IMR-90 (cell line): ENCODE results near the gene CACNA1I. TPM values are rescaled to one million over a fixed set of nuclear protein-coding genes. Genes with fewer than 3 reads are reported as not detected.

ENCODE experiments used
- ATAC-seq: fragments of 200-7000 bp; cut with Tn5 transposase; 2 replicates; pipeline ENCODE4 v1.9.1; 2020; ENCODE audit warnings: low read depth, mild to moderate bottlenecking, moderate library complexity
- BruUV-seq: library from RNA; stranded (reverse); fragments of 400-500 nt; replicated peaks from 2 replicates; lab custom pipeline; 2021; lab: Mats Ljungman, UMichigan
- CTCF ChIA-PET: fragments of 300-600 bp; formaldehyde crosslinking; extraction: SDS; loops from one replicate; lab custom pipeline; 2021; ENCODE audit warnings: antibody characterized with exemption; lab: Yijun Ruan, JAX
- POLR2A ChIA-PET: fragments of 300-600 bp; sonication (Branson Sonifier 250); formaldehyde crosslinking; loops from one replicate; lab custom pipeline; 2022; ENCODE audit warnings: antibody characterized with exemption; ENCODE audit not compliant: unreplicated experiment; lab: Charles Lee
- DNase-seq: peaks from one replicate; pipeline ENCODE4 v3.0.0; 2013
- H2AFZ ChIP-seq: replicated peaks from 2 replicates; pipeline ENCODE3; 2013; ENCODE audit warnings: low read length, mild to moderate bottlenecking; ENCODE audit not compliant: poor library complexity
- H2AK5ac ChIP-seq: 2 replicates; pipeline ENCODE4 v1.6.1; 2013; ENCODE audit warnings: low read depth, low read length, inconsistent platforms
- H2AK9ac ChIP-seq: replicated peaks from 2 replicates; pipeline ENCODE3; 2013; ENCODE audit warnings: mild to moderate bottlenecking, low read depth, low read length, moderate library complexity; ENCODE audit not compliant: poor library complexity
- H2BK120ac ChIP-seq: 2 replicates; pipeline ENCODE4 v1.6.1; 2013; ENCODE audit warnings: low read depth, low read length, inconsistent platforms
- H2BK15ac ChIP-seq: 3 replicates; pipeline ENCODE4 v1.6.1; 2013; ENCODE audit warnings: low read depth, low read length, inconsistent platforms
- H2BK20ac ChIP-seq: 2 replicates; pipeline ENCODE4 v1.6.1; 2013; ENCODE audit warnings: low read depth, mild to moderate bottlenecking, inconsistent platforms, low read length, moderate library complexity
- H2BK5ac ChIP-seq: 2 replicates; pipeline ENCODE4 v1.6.1; 2013; ENCODE audit warnings: mild to moderate bottlenecking, low read depth, low read length, inconsistent platforms; ENCODE audit not compliant: poor library complexity, severe bottlenecking
- H3K14ac ChIP-seq: replicated peaks from 2 replicates; pipeline ENCODE4 v1.6.1; 2013; ENCODE audit warnings: low read depth, low read length, inconsistent platforms
- H3K18ac ChIP-seq: 2 replicates; pipeline ENCODE4 v1.6.1; 2013; ENCODE audit warnings: low read depth, low read length, control low read depth
- H3K23ac ChIP-seq: 2 replicates; pipeline ENCODE4 v1.6.1; 2013; ENCODE audit warnings: low read depth, low read length, inconsistent platforms
- H3K27ac ChIP-seq: 2 replicates; pipeline ENCODE4 v1.5.1; 2013; ENCODE audit warnings: mild to moderate bottlenecking, control low read depth, low read length; ENCODE audit not compliant: insufficient read depth
- H3K27me3 ChIP-seq: 2 replicates; pipeline ENCODE4 v1.6.1; 2013; ENCODE audit warnings: low read length; ENCODE audit not compliant: control insufficient read depth, insufficient read depth
- H3K36me3 ChIP-seq: 2 replicates; pipeline ENCODE4 v1.6.1; 2013; ENCODE audit warnings: low read length, mixed read lengths; ENCODE audit not compliant: control insufficient read depth, insufficient read depth
- H3K4ac ChIP-seq: 2 replicates; pipeline ENCODE4 v1.6.1; 2013; ENCODE audit warnings: low read depth, low read length, inconsistent platforms
- H3K4me1 ChIP-seq: 2 replicates; pipeline ENCODE4 v1.6.1; 2013; ENCODE audit warnings: low read length, mixed read lengths; ENCODE audit not compliant: control insufficient read depth, insufficient read depth
- H3K4me2 ChIP-seq: 2 replicates; pipeline ENCODE4 v1.6.1; 2013; ENCODE audit warnings: low read depth, mild to moderate bottlenecking, control low read depth, low read length, moderate library complexity
- H3K4me3 ChIP-seq: 2 replicates; pipeline ENCODE4 v1.5.1; 2013; ENCODE audit warnings: low read depth, mild to moderate bottlenecking, control low read depth, low read length, moderate library complexity; ENCODE audit not compliant: insufficient read depth
- H3K56ac ChIP-seq: 2 replicates; pipeline ENCODE4 v1.6.1; 2013; ENCODE audit warnings: low read length, inconsistent platforms; ENCODE audit not compliant: insufficient read depth; ENCODE audit errors: extremely low read depth
- H3K79me1 ChIP-seq, 2 experiments: 2 replicates each; pipeline ENCODE4 v1.6.1; 2013; ENCODE audit warnings: low read length in 2 of 2, inconsistent platforms in 1 of 2, low read depth in 1 of 2
- H3K9ac ChIP-seq: 2 replicates; pipeline ENCODE4 v1.6.1; 2013; ENCODE audit warnings: low read depth, low read length, control low read depth
- H3K9me1 ChIP-seq: 2 replicates; pipeline ENCODE4 v1.6.1; 2013; ENCODE audit warnings: low read length, inconsistent platforms; ENCODE audit not compliant: insufficient read depth
- H3K9me3 ChIP-seq: 2 replicates; pipeline ENCODE4 v1.6.1; 2013; ENCODE audit warnings: low read length; ENCODE audit not compliant: control insufficient read depth, insufficient read depth
- H4K20me1 ChIP-seq: 2 replicates; pipeline ENCODE4 v1.6.1; 2013; ENCODE audit warnings: low read length, inconsistent platforms; ENCODE audit not compliant: insufficient read depth
- H4K5ac ChIP-seq: 2 replicates; pipeline ENCODE4 v1.6.1; 2013; ENCODE audit warnings: mild to moderate bottlenecking, low read depth, low read length, control low read depth
- H4K8ac ChIP-seq, 2 experiments: 2 replicates each; pipeline ENCODE4 v1.6.1; 2013; ENCODE audit warnings: low read depth in 2 of 2, low read length in 2 of 2, control low read depth in 1 of 2, inconsistent platforms in 1 of 2
- H4K91ac ChIP-seq: 2 replicates; pipeline ENCODE4 v1.6.1; 2013; ENCODE audit warnings: low read depth, low read length, inconsistent platforms; ENCODE audit not compliant: insufficient read depth
- BHLHE40 ChIP-seq: fragments of 150-350 bp; IDR thresholded peaks from 2 replicates; pipeline ENCODE4 v1.6.1; 2016; ENCODE audit warnings: mild to moderate bottlenecking, low read depth, low read length
- CEBPB ChIP-seq: IDR thresholded peaks from 2 replicates; pipeline ENCODE4 v1.6.1; 2012; ENCODE audit warnings: low read depth, low read length, improper control_type of control experiment
- CHD1 ChIP-seq: IDR thresholded peaks from 2 replicates; pipeline ENCODE4 v1.6.1; 2012; ENCODE audit warnings: low read depth, low read length, improper control_type of control experiment
- CTCF ChIP-seq: conservative IDR thresholded peaks from 2 replicates; pipeline ENCODE4 v1.5.1; 2012; ENCODE audit warnings: mild to moderate bottlenecking, low read depth, low read length, improper control_type of control experiment
- ELK1 ChIP-seq: fragments of 150-350 bp; IDR thresholded peaks from 2 replicates; pipeline ENCODE4 v1.6.1; 2016; ENCODE audit warnings: low read depth, mild to moderate bottlenecking, low read length, moderate library complexity, borderline replicate concordance
- FOS ChIP-seq: fragments of 150-350 bp; IDR thresholded peaks from 2 replicates; pipeline ENCODE4 v1.6.1; 2016; ENCODE audit warnings: low read depth, low read length
- MAZ ChIP-seq: IDR thresholded peaks from 2 replicates; pipeline ENCODE4 v1.6.1; 2012; ENCODE audit warnings: low read depth, mild to moderate bottlenecking, low read length, improper control_type of control experiment, moderate library complexity, borderline replicate concordance
- MXI1 ChIP-seq: IDR thresholded peaks from 2 replicates; pipeline ENCODE4 v1.6.1; 2012; ENCODE audit warnings: low read depth, mild to moderate bottlenecking, low read length, moderate library complexity, borderline replicate concordance
- NFE2L2 ChIP-seq: fragments of 150-350 bp; IDR thresholded peaks from 2 replicates; pipeline ENCODE4 v1.6.1; 2016; ENCODE audit warnings: low read depth, mild to moderate bottlenecking, low read length
- RAD21 ChIP-seq: IDR thresholded peaks from 2 replicates; pipeline ENCODE4 v1.6.1; 2012; ENCODE audit warnings: low read length, improper control_type of control experiment
- SMC3 ChIP-seq: fragments of 150-350 bp; IDR thresholded peaks from 2 replicates; pipeline ENCODE4 v1.6.1; 2016; ENCODE audit warnings: low read depth, mild to moderate bottlenecking, antibody characterized with exemption, low read length, moderate library complexity
- WGBS, 2 experiments: methylation state at CpG; one replicate each; pipeline versions ENCODE4 v1.1.5 to v1.1.7; 2013; ENCODE audit warnings: missing lambda C conversion rate in 2 of 2; ENCODE audit not compliant: insufficient read length in 1 of 2; ENCODE audit errors: extremely low coverage in 2 of 2; 5-methylcytosine and 5-hydroxymethylcytosine counted together
- dilution Hi-C: fragments of 300-500 bp; cut with HindIII; formaldehyde crosslinking; loops from one replicate; pipeline ENCODE4 v1.14.3; 2018; ENCODE audit warnings: low sequenced_read_pairs; ENCODE audit not compliant: unreplicated experiment
- in situ Hi-C: fragments of 300-500 bp; cut with MboI; formaldehyde crosslinking; loops from 3 replicates; pipeline ENCODE4 v1.14.3; 2019; ENCODE audit warnings: low sequenced_read_pairs, inconsistent platforms, mixed read lengths
- intact Hi-C: fragments of 100-400 bp; cut with micrococcal nuclease; formaldehyde crosslinking; loops from 2 replicates; pipeline ENCODE4 v1.10.0; 2022
- polyA plus RNA-seq, 3 experiments: library from polyadenylated mRNA; depleted of rRNA; stranded (reverse); fragments of >200 nt; gene quantifications; 2 replicates each; pipeline ENCODE4 v1.2.3, GENCODE V29; 2012; ENCODE audit warnings: low replicate concordance in 1 of 3
- total RNA-seq: library from RNA; depleted of rRNA; stranded (reverse); fragments of >200 nt; gene quantifications from 2 replicates; pipeline ENCODE4 v1.2.3, GENCODE V29; 2012
- TF ChIP-seq, protein P1 (sequence below): fragments of 150-350 bp; IDR thresholded peaks from 2 replicates; pipeline ENCODE4 v1.6.1; 2017; ENCODE audit warnings: mild to moderate bottlenecking, antibody characterized with exemption, low read length, low read depth

Gene CACNA1I
- total and polyA plus RNA-seq, 2 of the 4 experiments (the other 2 are of a cell fraction), result under 0.01 to 0.02 TPM

DNA sequence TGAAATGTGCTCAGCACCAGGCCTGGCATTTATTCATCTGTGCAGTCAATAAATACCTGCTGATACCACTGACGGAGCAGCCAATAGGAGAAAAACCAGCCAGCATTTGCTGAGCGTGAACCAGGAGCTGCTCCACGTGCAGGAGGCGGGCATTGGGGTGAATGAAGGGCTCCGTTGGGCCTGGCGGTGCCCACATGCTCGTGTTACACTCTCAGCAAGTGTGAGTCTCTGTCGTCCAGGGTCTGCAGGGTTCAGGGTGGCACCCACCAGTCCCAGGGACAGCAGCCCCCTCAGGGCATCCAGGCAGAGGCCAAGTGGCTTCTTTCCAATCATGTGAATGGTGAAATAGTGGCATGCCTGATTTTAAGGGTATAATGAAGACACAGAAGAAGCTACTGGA lies 33.8 kb upstream of the CACNA1I start:
- Histone ChIP-seq H3K36me3 (no peaks in the 10 kb centered on the region), H3K27me3 (peaks cover 17% of the 10 kb centered on the region), H2BK20ac (no peak overlapping the region), H4K91ac (no peak overlapping the region), H4K5ac (no peak overlapping the region), H2AK5ac (no peak overlapping the region), H2AK9ac (no peak overlapping the region), H2BK15ac (no peak overlapping the region), H3K79me1 (peaks cover 5 to 8% of the 10 kb centered on the region in 2 experiments; a peak in 3 of 4 replicates), H2BK120ac (no peak overlapping the region), H4K20me1 (no peaks in the 10 kb centered on the region), H2AFZ (no peak overlapping the region), H3K9me3 (no peaks in the 10 kb centered on the region), H3K23ac (no peak overlapping the region), H2BK5ac (no peak overlapping the region), H3K4ac (no peak overlapping the region), H3K9me1 (no peaks in the 10 kb centered on the region), H3K4me1 (peaks cover 3% of the 10 kb centered on the region), H3K56ac (no peak overlapping the region), H4K8ac (no peak overlapping the region), H3K18ac (no peak overlapping the region), H3K4me3 (no peak overlapping the region), H3K14ac (no peak overlapping the region), H3K4me2 (no peak overlapping the region), H3K27ac (no peak overlapping the region), H3K9ac (no peak overlapping the region)
- CTCF ChIA-PET, result interaction anchor here (0.6 to 4.0 kb wide), 3 partner anchors 9 to 488 kb away, joined by 4 to 29 read pairs (median 12); no protein-coding TSS in a partner anchor
- in situ Hi-C loops (loop anchor here (5.0 to 10.0 kb wide), 3 partner anchors 491 to 808 kb away; partner anchors contain the start of gene ADSL), intact Hi-C loops (loop anchor here (10.0 kb wide), 1 partner anchor 638 kb away; the partner anchor contains the start of gene TNRC6B), dilution Hi-C loops (no loop called here)
- WGBS, 2 experiments, result 24% methylated on average over 6 of the region's 8 CpGs; no CpG with 5 or more reads in 1 of the 2 experiments
- BruUV-seq, result no TSS peak
- no peak for ATAC-seq
- POLR2A ChIA-PET, result no interaction called here
- DNase-seq, result no peak
- TF ChIP-seq FOS, result no peak
- TF ChIP-seq BHLHE40, result no peak
- TF ChIP-seq, protein P1, sequence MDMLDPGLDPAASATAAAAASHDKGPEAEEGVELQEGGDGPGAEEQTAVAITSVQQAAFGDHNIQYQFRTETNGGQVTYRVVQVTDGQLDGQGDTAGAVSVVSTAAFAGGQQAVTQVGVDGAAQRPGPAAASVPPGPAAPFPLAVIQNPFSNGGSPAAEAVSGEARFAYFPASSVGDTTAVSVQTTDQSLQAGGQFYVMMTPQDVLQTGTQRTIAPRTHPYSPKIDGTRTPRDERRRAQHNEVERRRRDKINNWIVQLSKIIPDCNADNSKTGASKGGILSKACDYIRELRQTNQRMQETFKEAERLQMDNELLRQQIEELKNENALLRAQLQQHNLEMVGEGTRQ, result no peak
- TF ChIP-seq MAZ, result no peak
- no peak for TF ChIP-seq CTCF
- no peak for TF ChIP-seq NFE2L2
- TF ChIP-seq RAD21, result no peak
- no peak for TF ChIP-seq MXI1
- TF ChIP-seq CEBPB, result no peak
- TF ChIP-seq ELK1, result no peak
- no peak for TF ChIP-seq CHD1
- TF ChIP-seq SMC3, result no peak
